GM19238 (cell line): Measurements from ENCODE around the gene PTPMT1.
"Not testable (repeated sequence)": the region's sequence is repeated elsewhere in the genome, so short reads cannot be mapped to it uniquely, and the experiment has no call there.

Source experiments
- DNase-seq: peaks from one replicate; pipeline ENCODE4 v3.0.0; 2011; ENCODE audit warnings: low spot score; ENCODE audit not compliant: insufficient read length

Gene PTPMT1, protein sequence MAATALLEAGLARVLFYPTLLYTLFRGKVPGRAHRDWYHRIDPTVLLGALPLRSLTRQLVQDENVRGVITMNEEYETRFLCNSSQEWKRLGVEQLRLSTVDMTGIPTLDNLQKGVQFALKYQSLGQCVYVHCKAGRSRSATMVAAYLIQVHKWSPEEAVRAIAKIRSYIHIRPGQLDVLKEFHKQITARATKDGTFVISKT

DNA sequence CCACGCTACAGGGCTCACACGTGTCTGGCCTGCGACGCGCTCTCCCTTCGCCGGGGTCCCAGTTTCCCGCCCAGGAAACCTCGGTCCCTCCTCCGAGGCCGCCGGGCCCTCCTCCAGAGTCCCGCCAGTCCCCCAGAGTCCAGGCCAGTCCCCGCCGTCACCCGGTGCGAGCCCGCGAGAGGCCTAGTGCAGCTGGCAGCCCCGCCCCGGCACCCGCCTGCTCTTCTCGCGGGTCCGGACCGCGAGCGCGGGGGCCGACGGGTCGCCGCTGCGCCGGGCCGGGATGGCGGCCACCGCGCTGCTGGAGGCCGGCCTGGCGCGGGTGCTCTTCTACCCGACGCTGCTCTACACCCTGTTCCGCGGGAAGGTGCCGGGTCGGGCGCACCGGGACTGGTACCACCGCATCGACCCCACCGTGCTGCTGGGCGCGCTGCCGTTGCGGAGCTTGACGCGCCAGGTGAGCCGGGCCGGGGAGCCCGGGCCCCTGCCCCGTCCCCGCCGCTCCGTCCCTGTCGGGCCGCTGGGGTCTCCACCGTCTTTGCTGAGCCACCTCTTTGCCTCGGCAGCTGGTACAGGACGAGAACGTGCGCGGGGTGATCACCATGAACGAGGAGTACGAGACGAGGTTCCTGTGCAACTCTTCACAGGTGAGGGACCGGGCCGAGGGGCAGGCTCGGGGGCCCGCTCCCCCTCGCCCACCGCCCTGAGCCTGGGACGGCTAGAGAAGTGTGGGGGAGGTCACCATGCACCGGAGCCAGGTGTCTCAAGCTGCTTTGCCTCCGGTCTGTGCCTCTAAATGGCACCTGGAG, at the start of gene PTPMT1:
Gene PTPMT1, plus strand, starts transcription at position 260 of the 809 bp plus-strand sequence. Its CDS starts 24 bp downstream, at position 284.
- peak; percentile 67 for DNase-seq

DNA sequence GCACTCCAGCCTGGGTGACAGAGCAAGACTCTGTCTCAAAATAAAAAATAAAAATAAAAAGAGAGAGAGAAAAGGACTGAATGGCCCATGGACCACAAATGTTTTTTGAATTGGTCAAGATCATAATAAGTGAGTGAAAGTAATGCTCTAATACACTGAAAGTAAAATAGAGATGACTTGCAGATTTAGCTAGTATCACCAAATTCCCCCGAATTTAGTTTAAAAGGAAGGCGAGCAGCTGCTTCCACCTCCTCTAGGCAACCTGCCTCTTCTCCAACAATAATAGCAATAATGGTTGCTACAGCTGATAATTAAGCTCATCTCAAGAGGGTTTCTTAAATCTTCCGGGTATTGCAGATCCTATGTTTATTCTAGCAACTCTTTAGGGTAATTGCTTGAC, 49.2 kb upstream of the PTPMT1 start:
- no peak for DNase-seq

DNA sequence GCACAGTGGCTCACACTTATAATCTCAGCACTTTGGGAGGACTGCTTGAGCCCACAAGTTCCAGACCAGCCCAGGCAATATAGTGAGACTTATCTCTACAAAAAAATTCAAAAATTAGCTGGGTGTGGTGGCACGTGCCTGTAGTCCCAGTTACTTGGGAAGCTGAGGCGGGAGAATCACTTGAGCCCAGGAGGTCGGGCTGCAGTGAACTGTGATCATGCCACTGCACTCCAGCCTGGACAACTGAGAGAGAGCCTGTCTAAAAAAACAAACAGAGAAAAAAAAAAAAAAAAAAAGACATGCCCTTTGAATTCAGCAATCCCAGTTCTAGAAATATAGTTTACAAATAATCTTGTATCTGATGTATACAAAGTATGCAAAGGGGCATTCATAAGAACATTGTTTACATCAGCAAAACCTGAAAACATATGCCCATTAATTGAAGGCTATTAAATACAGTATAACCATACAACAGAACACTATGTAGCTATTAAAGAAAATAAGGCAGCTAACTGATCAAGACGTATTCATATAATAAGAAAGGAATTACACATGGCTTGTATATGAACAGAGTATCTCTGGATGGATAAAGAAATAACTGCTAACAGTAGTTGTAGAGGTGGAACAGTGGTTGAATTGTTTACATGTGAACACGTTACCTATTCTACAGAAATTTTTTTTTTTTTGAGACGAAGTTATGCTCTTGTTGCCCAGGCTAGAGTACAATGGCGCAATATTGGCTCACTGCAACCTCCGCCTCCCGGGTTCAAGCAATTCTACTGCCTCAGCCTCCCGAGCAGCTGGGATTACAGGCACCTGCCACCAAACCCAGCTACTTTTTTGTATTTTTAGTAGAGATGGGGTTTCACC, 48.2 kb upstream of the PTPMT1 start:
- no peak for DNase-seq

DNA sequence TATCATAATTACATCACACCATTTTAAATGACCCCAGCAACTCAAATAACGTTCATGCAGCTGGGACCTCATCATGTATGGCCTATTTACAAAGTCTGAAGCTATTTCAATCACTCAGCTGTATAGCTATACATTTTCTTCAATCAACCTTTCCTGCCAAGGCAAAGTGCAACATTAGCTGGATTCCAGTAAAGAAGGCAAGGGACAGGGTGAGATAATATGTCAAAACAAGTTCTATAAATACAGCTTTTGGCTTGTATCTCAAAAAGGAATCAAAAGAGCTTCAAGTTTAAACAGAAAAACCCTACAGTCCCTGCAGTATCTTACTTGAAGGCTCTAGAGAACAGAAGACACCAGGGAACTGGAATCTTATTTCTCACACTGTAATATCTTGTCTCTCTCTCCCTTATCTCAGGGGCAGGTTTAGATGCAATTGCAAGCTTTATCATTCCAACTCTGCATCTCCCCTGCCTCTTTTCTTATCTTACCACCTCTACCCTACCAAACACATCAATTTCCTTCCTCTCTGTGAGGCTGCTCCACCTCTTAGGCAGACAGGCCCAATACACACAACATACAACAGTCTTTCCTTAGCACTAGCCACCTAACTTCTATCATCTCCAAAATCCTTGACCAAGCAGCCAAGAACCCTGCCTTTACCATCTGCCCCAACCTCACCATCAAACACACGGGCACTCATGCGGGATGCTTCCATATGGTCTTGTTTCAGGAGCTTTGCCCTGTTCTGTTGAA, 47.0 kb upstream of the PTPMT1 start:
- DNase-seq: no peak

DNA sequence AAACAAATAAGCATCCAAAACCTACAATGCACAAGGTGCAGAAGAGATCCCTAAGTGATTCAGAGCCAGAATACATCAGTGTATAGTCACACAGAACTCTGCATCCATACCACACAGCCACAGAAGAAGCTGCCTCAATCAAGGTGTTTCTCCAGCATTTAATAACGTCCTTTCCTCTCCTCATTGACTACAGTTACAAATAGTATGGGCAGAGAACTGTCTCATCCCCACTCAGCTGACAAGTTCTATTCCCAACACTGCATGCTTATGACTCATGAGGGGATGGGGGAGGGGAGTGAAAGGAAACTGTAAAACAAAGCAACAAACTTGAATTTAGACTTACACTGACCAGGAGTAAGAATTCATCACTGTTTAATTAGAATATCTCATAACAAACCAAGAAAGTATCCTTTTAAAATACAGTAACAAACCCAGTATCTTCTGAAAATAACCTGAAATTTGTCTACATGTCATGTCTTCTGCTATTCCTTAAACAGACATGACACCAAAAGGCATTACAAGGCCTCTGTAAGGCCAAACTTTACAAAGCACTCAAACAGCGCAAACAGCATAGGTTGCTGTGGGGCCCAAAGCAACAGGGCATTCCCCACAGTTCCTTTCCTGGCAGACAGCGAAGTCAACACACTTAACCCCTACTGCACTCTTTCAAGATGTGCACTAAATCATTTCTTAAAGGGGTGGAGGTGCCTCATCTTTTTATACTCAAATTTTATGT, 41.7 kb upstream of the PTPMT1 start:
- no peak for DNase-seq

DNA sequence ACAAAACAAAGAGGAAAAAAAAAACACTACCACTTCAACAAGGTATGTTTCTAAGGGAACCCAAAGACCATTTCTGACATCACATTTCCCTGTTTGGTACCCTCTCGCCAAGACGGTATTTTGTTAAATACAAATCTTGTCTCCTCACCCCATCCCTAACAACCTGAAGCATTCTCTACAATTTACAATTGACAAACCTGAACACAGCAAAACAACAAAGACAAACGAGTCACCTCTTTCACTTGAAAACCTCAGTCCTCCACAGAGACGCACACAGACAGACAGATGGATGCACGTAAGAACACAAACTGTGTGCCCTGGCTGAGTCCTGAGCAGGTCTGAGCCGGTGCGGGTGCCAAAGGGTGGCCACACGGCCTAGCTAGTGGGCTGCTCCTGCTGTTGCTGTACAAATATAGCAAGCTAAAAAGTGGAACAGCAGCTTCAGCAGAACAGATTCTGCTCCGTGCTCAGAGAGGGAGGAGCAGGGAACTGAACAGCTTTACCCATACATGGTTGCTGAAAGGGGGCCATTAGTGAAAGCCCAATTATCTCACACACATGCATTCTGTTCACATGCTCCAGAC, 41.0 kb upstream of the PTPMT1 start:
- DNase-seq: no peak

DNA sequence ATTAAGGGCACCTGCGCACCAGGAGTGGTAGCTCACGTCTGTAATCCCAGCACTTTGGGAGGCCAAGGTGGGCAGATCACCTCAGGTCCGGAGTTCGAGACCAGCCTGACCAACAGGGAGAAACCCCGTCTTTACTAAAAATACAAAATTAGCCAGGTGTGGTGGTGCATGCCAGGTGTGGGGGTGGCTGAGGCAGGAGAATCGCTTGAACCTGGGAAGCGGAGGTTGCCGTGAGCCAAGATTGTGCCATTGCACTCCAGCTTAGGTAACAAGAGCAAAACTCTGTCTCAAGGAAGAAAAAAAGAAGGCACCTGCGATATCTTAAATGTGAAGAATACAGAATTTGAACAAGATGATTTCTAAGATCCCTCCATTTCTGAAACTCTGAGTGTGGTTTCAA, 39.4 kb upstream of the PTPMT1 start:
- not testable (repeated sequence) for DNase-seq

DNA sequence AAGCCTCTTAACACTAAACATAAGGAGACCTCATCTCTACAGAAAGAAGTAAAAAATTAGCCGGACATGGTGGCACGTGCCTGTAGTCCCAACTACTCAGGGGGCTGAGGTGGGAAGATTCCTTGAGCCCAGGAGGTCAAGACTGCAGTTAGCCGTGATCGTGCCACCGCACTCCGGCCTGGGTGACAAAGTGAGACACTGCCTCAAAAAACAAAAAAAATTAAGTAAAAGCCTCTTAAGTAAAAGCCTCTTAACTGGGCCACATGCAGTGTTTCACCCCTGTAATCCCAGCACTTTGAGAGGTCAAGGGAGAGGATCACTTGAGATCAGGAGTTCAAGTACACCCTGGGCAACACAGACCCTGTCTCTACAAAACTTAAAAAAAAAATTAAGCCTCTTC, 38.2 kb upstream of the PTPMT1 start:
- no peak for DNase-seq

DNA sequence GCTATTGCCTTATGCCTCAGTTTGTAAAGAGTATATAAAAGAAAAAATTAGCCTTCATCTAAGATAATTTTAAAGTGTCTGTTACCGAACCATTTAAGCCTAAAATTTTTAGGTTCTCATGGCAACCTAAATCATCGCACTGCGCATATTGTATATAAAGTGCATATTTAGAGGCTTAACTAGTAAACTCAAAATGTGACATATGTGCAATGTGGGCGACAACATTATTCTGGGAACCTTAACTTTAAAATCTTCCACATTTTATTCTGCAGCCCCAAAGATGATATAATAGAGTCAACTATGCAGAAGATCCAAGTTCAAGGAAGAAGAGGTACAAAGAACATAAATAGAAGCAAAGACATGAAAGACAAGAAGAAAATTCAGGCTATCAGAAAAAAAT, 35.4 kb upstream of the PTPMT1 start:
- no peak for DNase-seq

DNA sequence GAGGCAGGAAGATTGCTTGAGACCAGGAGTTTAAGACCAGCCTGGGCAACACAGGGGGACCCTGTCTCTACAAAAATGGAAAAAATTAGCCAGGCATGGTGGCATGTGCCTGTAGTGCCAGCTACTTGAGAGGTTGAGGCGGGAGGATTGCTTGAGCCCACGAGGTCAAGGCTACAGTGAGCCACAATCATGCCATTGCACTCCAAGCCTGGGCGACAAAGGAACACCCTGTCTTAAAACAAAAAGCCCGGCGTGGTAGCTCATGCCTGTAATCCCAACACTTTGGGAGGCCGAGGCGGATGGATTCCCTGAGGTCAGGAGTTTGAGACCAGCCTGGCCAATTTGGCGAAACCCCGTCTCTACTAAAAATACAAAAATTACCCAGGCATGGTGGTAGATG, 34.7 kb upstream of the PTPMT1 start:
- not testable (repeated sequence) for DNase-seq

DNA sequence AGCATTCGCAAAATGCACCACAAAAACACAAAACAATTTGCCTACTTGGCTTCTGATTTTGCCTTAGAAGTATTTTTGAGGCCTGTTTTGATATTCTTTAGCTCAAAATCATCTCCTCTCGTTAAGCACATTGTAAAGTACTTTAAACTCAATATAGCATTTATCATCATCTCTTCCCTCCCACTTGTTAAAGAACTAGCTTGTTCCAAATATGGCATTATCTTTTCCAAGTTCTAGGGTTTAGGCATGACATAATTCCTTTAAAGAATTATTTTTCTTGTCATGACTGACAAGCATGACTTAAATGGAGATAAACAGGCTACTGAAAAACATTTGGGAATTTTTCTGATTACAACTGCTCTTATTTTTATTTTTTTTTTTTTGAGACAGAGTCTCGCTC, 33.7 kb upstream of the PTPMT1 start:
- DNase-seq: no peak

DNA sequence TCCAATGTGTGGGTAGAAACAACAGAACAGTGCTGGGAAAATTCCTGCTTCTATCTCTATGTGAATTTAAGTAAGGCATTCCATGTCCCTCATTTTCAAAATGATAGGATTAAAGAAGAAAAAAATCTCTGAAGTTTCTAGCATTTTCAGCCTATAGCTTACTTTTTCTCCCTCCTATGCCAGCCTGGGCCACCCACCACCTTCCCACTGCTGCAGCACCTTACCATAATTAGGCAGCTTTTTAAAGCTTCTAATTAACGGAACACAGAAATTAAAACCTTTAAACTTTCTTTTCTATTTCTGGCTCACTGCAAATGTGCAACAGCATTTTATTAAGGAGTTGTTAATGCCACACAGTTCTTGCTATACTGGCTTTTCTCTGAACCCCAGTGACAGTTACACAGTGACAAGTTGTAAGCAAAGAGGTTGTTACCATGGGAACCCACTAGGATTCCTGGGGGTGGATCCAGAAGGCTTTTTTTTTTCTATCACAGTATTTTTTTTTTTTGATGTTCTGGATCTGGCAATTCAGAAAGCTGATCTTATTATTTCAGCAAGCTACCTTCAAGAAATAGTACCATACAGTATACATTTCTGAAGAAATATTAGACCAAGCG, 32.7 kb upstream of the PTPMT1 start:
- DNase-seq: no peak

DNA sequence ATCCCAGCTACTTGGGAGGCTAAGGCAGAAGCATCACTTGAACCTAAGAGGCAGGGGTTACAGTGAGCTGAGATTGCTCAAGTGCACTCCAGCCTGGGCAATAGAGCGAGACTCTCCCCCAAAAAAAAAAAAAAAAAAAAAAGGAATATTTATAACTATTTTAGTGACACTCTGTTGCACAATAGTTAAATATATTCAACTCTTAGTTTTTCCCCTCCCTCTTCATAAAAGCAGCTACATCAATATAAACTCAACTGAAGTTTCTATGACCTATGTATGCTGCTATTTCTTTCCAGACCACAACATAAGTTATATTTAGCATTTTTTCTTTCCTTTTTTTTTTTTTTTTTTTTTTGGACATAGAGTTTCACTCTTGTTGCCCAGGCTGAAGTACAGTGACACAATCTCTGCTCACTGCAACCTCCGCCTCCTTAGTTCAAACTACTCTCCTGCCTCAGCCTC, 31.7 kb upstream of the PTPMT1 start:
- no peak for DNase-seq

DNA sequence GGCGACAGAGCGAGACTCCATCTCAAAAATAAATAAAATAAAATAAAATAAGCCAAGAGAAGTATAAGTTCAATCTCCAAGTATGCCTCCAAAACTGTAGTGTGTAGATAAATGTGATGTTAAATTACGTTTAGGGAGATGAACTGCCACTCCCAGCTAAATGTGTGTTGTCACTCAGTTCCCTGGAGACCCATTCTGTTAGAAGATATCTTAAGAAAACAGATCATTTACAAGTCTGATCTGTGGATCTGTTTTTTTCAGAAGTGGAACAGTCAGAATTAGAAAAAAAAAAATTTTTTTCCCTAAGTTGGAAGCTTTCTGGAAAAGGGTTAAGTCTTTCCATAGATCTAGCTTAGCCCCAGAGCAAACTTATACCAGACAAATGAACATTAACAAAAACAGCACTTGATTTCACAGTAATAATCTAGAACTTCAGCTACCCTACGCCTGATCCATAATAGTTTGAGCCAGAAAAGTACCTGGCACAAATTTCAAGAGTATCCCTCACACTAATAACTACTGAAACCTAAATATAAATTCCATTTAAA, 30.6 kb upstream of the PTPMT1 start:
- no peak for DNase-seq

DNA sequence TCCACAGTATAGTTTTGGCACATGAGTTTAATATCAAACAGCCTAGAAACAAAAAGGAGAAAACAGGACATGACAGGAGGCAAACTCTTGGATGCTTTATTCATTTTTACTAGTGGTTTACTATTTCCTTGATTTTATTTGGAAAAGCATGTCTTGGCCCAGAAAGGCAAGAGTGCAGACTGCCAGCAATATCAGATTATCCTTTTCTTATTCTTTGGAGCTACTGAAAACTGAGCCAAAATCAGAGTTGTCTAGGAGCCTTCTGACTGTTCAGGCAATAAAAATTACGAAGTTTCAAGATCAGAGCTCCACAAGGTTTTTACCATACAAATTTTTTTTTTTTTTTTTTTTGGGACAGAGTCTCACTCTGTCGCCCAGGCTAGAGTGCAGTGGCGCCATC, 28.5 kb upstream of the PTPMT1 start:
- DNase-seq: no peak

DNA sequence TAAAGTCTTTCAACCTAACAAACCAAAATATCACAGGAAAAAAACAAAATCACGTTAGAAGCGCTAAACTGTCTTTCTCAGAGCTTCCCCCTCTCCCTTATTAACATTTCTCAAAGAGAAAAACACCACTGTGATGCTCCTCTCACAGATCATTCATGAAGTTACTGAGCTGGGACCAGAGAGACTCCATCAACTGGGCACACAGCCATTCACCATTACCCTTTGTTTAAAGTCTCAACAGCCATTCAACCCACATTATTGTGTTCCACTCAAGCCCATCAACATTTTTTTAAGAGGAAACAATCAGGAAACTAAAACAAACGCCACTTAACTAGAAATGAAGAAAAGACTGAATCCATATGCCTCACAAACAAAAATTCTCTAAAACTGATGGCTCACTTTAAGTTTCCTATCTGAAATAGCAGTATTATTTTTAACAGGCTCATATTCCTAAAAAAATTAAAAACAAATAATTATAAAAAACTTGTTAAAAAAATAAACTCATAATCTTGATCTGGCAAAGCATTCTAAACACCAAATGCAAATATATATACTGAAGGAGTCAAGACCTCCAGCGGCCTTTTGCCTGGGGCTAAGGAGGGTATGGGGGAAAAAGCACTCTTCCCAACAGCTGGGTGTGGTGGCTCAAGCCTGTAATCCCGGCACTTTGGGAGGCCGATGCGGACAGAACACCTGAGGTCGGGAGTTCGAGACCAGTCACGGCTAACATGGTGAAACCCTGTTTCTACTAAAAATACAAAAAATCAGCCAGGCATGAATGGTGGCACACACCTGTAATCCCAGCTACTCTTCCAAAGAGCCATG, 26.4 kb upstream of the PTPMT1 start:
- no peak for DNase-seq

DNA sequence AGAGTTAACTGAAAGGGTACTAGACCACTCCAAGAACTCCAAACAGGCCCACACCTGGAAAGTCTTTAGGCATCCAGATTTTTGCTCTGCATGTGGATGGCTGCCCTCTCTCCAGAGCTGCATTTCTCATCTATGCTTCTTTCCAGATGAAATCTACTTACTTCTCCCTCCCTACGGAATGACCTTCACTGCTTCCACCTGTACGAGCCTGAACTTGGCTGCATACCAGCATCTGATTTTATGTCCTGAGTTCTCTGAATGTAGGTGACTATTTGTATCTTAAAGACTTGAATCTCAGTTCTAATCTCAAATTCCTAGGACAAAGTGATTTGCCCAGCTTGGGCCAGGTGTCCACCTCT, 25.7 kb upstream of the PTPMT1 start:
- no peak for DNase-seq

DNA sequence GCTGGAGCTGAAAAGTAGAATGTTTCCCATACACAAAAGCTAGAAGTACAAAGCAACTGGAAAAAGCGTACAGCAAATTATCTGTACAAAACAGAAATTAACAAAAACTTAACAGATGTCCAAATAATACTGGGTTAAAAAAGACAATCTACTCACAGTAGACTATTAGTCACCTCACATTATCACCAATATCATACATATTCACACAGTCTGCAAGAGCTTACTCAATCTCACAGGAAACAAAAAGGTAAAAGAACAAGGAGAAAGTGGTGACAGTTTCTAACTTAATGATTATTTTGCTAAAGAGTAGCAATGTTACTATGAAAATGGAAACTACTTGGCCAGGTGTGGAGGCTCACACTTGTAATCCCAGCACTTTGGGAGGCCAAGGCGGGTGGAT, 24.3 kb upstream of the PTPMT1 start:
- no peak for DNase-seq

DNA sequence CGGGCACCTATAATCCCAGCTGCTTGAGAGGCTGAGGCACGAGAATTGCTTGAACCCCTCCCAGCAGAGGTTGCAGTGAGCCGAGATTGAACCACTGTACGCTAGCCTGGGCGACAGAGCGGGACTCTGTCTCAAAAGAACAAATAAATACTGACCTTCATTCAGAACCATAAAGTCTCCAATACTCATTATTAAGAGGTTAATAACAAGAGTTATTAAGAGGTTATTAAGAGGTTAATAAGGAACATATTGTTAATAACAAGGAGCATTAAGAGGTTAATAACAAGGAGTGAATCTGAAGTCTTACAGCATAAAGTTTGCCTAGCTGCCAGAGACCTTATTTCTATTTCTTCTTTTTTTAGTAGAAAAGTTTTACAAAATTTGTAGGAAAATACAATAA, 20.1 kb upstream of the PTPMT1 start:
- DNase-seq: no peak
